Activated naive CD4-positive, alpha-beta T cell treated with anti-CD3 and anti-CD28 coated beads, Interleukin-2, amount 50 U/mL, for 72 hours (primary cell): ENCODE data around the gene USP38. TPM values are rescaled to one million over a fixed set of nuclear protein-coding genes. Genes with fewer than 3 reads are reported as not detected.
"Not testable (repeated sequence)": the region's sequence is repeated elsewhere in the genome, so short reads cannot be mapped to it uniquely, and the experiment has no call there.

Experiments used
- ATAC-seq, 2 donors: fragments of 150-1000 bp; cut with Tn5 transposase; 2 replicates each; pipeline ENCODE4 v1.10.0; 2021; ENCODE audit warnings: mild to moderate bottlenecking in 2 of 2, moderate library complexity in 2 of 2
- DNase-seq, 2 donors: peaks; one replicate each; pipeline ENCODE4 v3.0.0; 2021 to 2022; ENCODE audit warnings: low spot score in 2 of 2
- H3K27ac Mint-ChIP-seq, 2 donors: one replicate each; pipeline ENCODE4 v1.8.0; 2022; ENCODE audit warnings: mild to moderate bottlenecking in 2 of 2, mixed read lengths in 2 of 2
- H3K36me3 Mint-ChIP-seq, 2 donors: one replicate each; pipeline ENCODE4 v1.8.0; 2022; ENCODE audit warnings: mixed read lengths in 2 of 2
- H3K9me3 Mint-ChIP-seq, 2 donors: one replicate each; pipeline ENCODE4 v1.8.0; 2022; ENCODE audit warnings: mixed read lengths in 2 of 2
- total RNA-seq, 2 donors: library from RNA; stranded (reverse); gene quantifications; one replicate each; pipeline ENCODE4 v1.2.3, GENCODE V29; 2022

The USP38 gene
- total RNA-seq, 2 donors from 2014 or later, result 18.0 to 19.4 TPM

DNA sequence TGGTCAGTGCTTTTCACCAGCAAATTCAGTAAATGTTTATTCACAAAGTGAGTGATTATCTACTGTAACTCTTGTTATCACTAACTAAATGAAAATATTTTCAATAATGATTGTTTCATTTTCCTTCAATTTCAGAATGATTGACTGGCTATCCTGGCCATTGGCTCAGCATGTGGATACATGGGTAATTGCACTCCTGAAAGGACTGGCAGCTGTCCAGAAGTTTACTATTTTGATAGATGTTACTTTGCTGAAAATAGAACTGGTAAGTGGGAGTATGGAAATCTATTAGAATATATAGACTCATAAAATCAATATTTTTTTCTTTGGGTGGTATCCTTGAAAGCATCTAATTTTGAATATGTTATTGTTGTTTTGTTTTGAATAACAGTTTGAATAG lies 10.9 kb downstream of the USP38 start:
- DNase-seq (no peak), ATAC-seq (no peak)
- Mint-ChIP-seq H3K9me3 (no peaks in the 10 kb centered on the region), H3K27ac (peak overlapping the region in 1 of 2 donors; percentile 73), H3K36me3 (peaks cover 28 to 31% of the 10 kb centered on the region in 2 donors)

DNA sequence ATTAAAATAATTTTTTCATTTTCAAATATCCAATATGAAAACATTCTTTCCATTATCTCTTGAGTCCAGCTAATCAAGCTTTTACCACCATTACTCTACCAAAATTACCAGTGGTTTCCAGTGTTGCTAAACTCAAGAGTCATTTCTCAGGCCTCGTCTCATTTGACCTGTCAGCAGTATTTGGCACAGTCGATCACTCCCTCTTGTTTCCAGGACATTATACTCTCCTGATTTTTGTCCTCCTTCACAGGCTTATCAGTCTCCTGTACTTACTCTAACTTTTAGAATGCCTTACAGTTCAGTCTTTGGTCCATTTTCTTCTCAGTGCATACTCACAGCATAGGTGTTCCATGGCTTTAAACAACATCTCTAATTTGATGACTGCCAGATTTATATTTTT lies 11.6 kb downstream of the USP38 start:
- ATAC-seq, result no peak
- H3K36me3 Mint-ChIP-seq, result peaks cover 30 to 33% of the 10 kb centered on the region in 2 donors
- DNase-seq, result no peak
- no peaks in the 10 kb centered on the region for H3K9me3 Mint-ChIP-seq
- H3K27ac Mint-ChIP-seq, result no peak overlapping the region

DNA sequence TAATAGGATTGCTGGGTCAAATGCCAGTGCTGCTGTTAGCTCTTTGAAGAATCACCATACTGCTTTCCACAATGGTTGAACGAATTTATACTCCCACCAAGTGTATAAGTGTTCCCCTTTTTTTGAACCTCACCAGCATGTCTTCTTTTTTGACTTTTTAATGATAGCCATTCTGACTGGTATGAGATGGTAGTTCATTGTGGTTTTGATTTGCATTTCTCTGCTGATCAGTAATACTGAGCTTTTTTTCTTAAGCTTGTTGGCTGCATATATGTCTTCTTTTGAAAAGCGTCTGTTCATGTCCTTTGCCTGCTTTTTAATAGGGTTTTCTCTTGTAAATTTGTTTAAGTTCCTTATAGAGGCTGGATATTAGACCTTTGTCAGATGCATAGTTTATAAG lies 14.8 kb downstream of the USP38 start:
- peaks cover 35 to 40% of the 10 kb centered on the region in 2 donors for H3K36me3 Mint-ChIP-seq
- DNase-seq, result no peak
- H3K27ac Mint-ChIP-seq, result no peak overlapping the region
- no peaks in the 10 kb centered on the region for H3K9me3 Mint-ChIP-seq
- no peak for ATAC-seq

DNA sequence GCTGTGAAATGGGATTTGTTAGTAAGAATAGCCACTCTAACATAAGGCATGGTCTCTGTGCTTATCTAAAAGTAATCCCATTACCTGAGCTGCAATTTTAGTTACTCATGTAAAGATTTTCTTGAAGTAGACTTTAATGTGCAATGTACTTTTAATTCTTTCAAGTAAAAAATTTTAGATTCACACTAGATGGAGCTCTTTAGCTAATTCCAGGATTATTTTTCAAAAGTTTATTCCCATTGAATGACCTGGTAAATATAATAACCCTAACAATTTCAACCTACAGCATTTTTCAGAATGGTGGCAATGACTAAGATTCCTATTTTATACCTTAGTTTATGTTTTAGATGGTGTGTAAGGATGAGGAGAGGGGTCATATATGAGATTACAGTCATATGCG lies 18.1 kb downstream of the USP38 start:
- Mint-ChIP-seq H3K36me3 (peaks cover 28 to 35% of the 10 kb centered on the region in 2 donors), H3K9me3 (no peaks in the 10 kb centered on the region), H3K27ac (no peak overlapping the region)
- DNase-seq (no peak), ATAC-seq (no peak)

DNA sequence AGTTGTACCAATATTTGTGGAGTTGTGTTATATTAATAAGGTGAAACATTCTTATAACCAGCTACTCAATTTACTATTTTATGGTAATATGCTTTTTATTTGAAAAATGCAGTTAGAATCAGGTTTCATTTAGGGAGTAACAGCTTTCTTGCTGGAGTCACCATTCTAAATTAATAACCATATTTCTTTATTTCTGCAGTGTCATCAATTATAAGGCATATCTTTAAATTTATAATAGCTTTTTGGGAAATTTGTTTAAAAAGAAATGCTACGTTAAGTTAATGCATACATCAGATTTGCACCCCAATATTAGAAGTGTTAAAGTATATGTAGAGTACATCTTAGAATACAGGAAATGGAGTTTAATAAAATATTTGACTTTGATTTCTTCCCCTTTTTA lies 18.9 kb downstream of the USP38 start:
- H3K9me3 Mint-ChIP-seq, result no peaks in the 10 kb centered on the region
- H3K27ac Mint-ChIP-seq, result no peak overlapping the region
- DNase-seq, result no peak
- peaks cover 28 to 35% of the 10 kb centered on the region in 2 donors for H3K36me3 Mint-ChIP-seq
- no peak for ATAC-seq

DNA sequence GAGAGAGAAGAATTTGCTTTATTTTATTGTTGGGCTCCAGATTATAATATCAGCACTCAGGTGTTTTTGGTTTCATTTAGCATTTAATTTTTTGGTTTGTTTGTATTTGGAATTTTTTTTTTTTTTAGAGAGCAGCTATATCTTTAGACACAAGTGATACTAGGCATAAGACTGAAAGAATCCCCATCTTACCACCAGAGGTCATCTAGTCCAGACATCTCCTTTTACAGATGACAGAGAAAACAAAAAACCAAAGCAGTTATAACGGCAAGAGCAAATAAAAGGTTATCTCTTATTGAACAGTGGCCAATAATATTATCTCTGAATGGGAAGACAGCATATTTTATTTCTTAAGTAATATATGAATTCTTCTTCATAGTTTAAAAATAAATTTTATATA lies 22.8 kb downstream of the USP38 start:
- ATAC-seq, result no peak
- Mint-ChIP-seq H3K36me3 (peaks cover 10 to 22% of the 10 kb centered on the region in 2 donors), H3K9me3 (no peaks in the 10 kb centered on the region), H3K27ac (no peak overlapping the region)
- DNase-seq, result no peak

DNA sequence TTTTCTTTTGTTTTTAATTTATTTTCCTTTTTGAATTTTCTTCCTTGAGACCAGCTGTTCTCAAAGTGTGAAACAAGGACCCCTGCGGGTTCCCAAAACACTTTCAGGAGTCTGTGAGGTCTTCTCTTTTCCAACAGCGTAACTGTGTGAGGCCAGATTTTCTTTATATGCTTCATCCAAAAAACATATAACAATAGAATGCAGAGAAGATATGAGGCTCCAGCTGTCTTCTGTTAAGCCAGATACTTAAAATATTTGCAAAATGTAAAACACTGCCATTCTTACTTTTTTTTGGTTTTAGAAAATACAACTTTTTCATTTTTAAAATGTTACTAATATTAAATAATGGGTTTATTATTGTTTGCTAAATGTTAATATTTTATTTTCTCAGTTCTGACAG lies 27.8 kb downstream of the USP38 start:
- Mint-ChIP-seq H3K36me3 (peaks cover 0 to 26% of the 10 kb centered on the region in 2 donors), H3K27ac (no peak overlapping the region), H3K9me3 (no peaks in the 10 kb centered on the region)
- no peak for ATAC-seq
- no peak for DNase-seq

DNA sequence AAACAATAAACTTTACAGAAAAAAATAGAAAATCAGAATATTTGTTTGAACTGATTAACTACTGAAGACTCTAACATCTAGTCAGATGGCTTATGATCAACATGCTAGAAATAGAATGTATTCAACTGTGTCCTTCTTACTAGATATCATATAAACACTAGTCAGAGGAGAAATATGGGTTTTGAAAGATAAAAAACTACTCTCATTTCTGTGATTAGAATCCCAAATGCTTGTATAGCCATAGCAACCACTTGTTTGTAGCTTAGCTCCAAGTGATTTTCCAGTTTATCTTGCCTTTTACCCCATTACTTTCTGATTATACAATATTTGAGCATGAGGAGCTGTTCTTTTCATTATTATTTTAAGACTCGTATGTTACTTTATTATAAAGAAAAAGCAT lies 31.2 kb downstream of the USP38 start:
- DNase-seq (no peak), ATAC-seq (no peak)
- H3K9me3 Mint-ChIP-seq, result no peaks in the 10 kb centered on the region
- peaks cover 0 to 19% of the 10 kb centered on the region in 2 donors for H3K36me3 Mint-ChIP-seq
- H3K27ac Mint-ChIP-seq, result no peak overlapping the region

DNA sequence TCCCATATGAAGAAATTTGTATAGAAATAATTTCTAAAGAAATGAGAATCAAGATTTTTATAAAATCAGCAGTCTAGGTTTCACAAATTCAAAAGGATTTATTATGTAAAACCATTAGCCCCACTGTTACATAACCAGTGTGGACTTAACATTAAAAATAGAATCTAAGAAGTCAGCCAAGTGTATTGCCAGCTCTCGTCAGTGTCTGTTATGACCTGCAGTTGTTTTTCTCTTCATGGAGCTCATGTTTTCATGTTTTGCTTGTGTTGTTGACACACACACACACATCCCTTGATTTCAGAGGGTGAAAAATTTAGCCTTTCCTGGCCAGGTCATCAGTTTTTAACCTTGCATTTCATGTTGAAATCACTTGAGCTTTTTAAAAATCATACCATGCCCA lies 39.5 kb downstream of the USP38 start:
- Mint-ChIP-seq H3K36me3 (peaks cover 6 to 7% of the 10 kb centered on the region in 2 donors), H3K27ac (no peak overlapping the region), H3K9me3 (no peaks in the 10 kb centered on the region)
- DNase-seq (no peak), ATAC-seq (no peak)

DNA sequence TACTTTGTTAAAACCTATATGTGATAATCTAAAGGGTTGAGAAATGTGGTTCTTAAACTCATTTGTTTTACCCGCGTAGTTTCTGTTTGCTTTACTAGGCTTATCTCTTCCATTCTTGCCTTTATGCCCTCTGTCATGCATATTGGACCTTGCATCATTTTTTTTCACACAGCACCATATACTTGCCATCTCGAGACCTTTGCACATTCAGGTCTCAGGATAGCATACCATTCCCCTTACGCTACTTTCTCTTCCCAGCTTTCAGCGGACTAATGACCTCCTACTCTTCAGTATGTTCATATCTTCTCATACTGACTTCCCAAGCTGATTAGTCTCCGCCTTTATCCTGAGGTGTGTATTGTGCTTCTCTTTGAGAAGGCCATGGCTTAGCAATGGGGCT lies 40.5 kb downstream of the USP38 start:
- peaks cover 6 to 7% of the 10 kb centered on the region in 2 donors for H3K36me3 Mint-ChIP-seq
- no peak for DNase-seq
- H3K27ac Mint-ChIP-seq, result no peak overlapping the region
- ATAC-seq, result no peak
- H3K9me3 Mint-ChIP-seq, result no peaks in the 10 kb centered on the region

DNA sequence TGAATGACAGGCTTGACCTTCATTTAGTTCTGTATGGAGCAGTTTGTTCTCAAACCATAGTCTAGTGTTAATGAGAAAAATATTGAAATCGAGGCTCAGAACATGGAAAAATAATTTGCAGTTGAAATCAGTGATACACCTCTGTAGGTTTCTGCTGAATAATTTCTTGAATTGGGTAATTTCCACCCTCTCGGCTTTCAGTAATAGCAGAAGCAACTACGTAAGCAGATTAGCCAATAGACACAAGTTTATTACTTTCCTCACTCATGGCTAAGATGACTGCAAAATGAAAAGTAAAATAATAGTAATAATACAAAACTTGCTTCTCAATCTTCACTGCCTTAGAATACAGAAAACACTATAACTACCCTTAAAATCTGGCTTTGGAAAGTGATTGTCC lies 46.0 kb downstream of the USP38 start:
- no peak overlapping the region for H3K27ac Mint-ChIP-seq
- ATAC-seq (no peak), DNase-seq (no peak)
- H3K36me3 Mint-ChIP-seq, result no peaks in the 10 kb centered on the region
- no peaks in the 10 kb centered on the region for H3K9me3 Mint-ChIP-seq

DNA sequence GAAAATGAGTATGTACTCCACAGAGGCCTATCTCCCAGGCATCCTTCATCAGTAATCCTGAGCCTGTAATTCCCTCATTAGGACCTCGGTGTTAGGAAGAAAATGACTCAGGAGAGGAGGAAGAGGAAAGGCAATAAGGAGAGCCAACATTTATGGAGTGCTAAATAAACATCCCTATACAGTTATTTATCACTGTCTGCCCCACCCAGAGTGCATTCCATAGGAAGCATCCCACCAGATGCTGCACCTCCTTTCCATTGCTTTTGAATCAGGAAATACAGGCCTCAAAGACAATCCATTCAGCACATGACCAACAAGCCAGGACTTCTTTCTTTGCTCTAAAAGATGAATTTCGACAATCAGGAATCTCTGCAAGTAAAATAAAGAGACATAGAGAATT lies 47.6 kb downstream of the USP38 start:
- ATAC-seq (no peak), DNase-seq (no peak)
- Mint-ChIP-seq H3K36me3 (no peaks in the 10 kb centered on the region), H3K27ac (no peak overlapping the region), H3K9me3 (no peaks in the 10 kb centered on the region)

DNA sequence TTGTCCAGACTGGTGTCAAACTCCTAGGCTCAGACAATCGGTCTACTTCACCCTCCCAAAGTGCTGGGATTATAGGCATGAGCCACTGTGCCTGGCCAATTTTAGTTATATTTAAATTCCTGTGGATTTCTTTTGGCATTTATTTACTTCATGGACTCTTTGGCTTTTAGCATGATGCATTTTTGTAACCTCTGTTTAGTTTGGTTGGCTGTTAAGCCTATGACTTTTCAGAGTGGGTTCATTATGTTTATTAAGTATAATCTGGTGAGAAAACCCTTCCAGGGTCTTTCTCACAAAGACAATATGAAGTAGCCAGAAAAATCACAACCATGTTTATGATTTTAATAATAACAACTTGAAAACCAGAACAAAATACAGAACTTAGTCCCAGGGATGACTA lies 49.4 kb downstream of the USP38 start:
- DNase-seq (no peak), ATAC-seq (no peak)
- Mint-ChIP-seq H3K9me3 (no peaks in the 10 kb centered on the region), H3K36me3 (no peaks in the 10 kb centered on the region), H3K27ac (no peak overlapping the region)

DNA sequence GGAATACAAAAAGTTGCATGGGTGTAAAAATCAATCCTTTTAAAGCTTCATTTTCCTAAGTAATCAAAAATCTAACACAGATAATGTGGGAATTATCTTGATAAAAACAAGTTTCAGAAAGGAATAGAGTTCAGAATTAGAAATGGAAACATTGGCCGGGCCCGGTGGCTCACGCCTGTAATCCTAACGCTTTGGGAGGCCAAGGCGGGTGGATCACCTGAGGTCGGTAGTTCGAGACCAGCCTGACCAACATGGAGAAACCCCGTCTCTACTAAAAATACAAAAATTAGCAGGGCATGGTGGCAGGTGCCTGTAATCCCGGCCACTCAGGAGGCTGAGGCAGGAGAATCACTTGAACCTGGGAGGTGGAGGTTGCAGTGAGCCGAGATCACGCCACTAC lies 52.5 kb downstream of the USP38 start:
- not testable (repeated sequence) for H3K36me3 Mint-ChIP-seq, H3K27ac Mint-ChIP-seq, ATAC-seq, DNase-seq
- H3K9me3 Mint-ChIP-seq, result peaks cover 4 to 14% of the 10 kb centered on the region in 2 donors

DNA sequence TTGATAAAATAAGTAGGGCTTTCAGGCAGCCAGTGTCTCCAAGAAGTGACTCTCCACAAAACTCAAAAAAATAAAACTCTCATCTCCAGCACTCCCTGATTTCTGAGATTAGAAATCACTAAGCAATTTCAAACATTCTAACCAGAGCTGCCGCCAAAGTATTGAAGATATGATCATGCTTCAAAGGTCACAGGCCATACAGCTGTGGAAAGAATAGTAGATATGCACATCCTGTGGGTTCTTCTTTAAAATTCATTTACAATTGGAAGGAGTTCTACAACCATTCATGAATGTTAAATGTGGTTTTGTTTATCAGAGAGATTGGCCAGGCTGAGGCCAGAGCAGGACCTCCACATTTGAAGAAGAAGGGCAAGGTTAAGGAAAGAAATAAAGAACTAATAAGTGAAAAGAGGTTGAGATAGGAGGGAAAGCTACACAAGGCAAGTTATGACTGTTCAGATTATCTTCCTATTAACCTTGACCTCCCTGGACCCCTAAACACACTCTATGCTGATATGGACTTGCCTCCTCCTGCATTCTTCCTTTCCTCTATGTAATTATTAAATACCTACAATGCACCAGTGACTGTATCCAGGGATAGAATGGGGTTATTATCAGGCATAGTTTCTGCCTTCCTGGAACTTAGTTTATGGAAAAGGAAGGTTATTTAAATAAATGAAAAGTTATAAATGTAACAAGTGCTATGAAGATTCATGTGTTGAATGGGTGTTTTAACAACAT lies 56.4 kb downstream of the USP38 start:
- peak overlapping the region in 1 of 2 donors; percentile 51 for H3K27ac Mint-ChIP-seq

DNA sequence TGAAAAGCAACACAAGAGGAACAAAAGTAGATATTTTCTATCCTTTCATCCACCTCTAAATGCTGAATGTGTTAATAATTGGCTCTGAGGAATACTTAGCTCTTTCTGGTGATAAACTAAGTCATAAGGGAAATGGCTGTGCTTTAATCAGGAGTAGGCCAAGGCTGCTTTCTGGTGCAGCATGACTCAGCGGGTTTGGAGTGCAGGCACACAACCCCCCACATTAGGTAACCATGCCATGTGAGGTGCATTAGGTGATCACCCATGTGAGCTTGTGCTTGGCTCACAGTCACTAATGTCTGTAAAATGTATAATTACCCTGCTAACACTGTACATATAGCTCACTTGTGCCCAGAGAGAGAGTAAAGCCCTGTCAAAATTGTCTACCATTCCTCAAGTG lies 57.2 kb downstream of the USP38 start:
- ATAC-seq (no peak), DNase-seq (no peak)
- peaks cover 0 to 10% of the 10 kb centered on the region in 2 donors for H3K36me3 Mint-ChIP-seq
- peaks cover 4 to 18% of the 10 kb centered on the region in 2 donors for H3K9me3 Mint-ChIP-seq
- peak overlapping the region in 1 of 2 donors; percentile 51 for H3K27ac Mint-ChIP-seq

More for the DNA sequence above, 56.4 kb downstream of the USP38 start:
- ATAC-seq (no peak), DNase-seq (no peak)
- Mint-ChIP-seq H3K9me3 (peaks cover 4 to 18% of the 10 kb centered on the region in 2 donors), H3K36me3 (peaks cover 0 to 10% of the 10 kb centered on the region in 2 donors)

DNA sequence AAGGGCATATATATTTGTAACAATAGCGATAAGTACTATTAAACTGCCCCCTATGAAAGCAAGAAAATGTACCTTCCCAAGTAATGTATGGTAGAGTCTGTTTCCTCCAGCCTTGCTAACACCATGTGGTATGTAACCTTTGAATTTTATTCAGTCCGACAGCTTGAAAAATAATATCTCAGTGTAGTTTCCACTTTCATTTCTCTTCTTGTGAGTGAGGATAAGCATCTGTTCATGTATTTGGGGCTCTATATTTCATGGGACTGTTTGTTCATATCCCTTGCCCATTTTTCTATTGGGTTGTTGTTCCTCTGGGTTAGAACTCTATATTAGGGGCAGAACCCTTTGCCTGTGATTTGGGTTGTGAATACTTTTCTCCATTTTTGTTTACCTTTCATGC lies 58.3 kb downstream of the USP38 start:
- ATAC-seq, result no peak
- peaks cover 0 to 10% of the 10 kb centered on the region in 2 donors for H3K36me3 Mint-ChIP-seq
- no peak for DNase-seq
- peaks cover 4 to 18% of the 10 kb centered on the region in 2 donors for H3K9me3 Mint-ChIP-seq
- H3K27ac Mint-ChIP-seq, result no peak overlapping the region

DNA sequence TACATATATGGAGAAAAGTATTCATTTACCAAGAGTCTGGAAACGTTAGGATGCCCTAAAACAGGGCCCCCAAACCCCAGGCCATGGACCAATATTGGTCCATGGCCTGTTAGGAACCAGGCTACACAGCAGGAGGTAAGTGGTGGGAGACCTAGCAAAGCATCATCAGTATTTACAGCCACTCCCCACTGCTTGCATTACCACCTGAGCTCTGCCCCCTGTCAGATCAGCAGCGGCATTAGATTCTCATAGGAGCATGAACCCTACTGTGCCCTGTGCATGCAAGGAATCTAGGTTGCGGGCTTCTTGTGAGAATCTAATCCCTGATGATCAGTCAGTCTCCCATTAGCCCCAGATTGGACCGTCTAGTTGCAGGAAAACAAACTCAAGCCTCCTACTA lies 62.3 kb downstream of the USP38 start:
- peaks cover 0 to 2% of the 10 kb centered on the region in 2 donors for H3K36me3 Mint-ChIP-seq
- ATAC-seq (no peak), DNase-seq (no peak)
- no peak overlapping the region for H3K27ac Mint-ChIP-seq
- H3K9me3 Mint-ChIP-seq, result peaks cover 2 to 6% of the 10 kb centered on the region in 2 donors
